ENCODE results near the gene EIF5.

DNA sequence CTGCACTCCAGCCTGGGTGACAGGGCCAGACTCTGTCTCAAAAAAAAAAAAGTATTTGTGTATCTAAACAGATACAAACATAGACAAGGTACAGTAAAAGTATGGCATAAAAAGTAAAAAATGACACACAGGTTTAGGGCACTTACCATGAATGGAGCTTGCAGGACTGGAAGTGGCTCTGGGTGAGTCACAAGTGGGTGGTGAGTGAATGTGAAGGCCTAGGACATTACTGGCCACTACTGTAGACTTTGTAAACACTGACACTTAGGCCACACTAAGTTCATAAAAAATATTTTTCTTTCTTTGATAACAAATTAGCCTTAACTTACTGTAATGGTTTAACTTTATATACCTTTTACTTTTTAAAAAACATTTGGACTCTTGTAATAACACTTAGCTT lies 38.0 kb upstream of the EIF5 start:
- TF ChIP-seq EZH2phosphoT487 (IDR thresholded peaks at IDR 0.05; ENCODE audit: low read depth, severe bottlenecking, unreplicated experiment) (no peak), CTCF (IDR thresholded peaks at IDR 0.05; ENCODE audit: poor library complexity) (no peak)

Data from hepatocyte (in vitro differentiated cells).